Inflammatory macrophage treated with lipopolysaccharide for 1 hour (primary cell): ENCODE data around the gene EXOC7.

ENCODE experiments used
- DNase-seq, 2 donors: peaks; one replicate each; pipeline ENCODE4 v3.0.0-alpha.2; 2020 to 2022

Gene EXOC7

GRCh38 chr17:76119409-76120371 lies 16.1 kb upstream of the EXOC7 start:
- DNase-seq = no peak

- DNase-seq = no peak
Observed at GRCh38 chr17:76115138-76115754, 11.7 kb upstream of the EXOC7 start.

GRCh38 chr17:76111956-76112355 lies 8.4 kb upstream of the EXOC7 start:
- no peak for DNase-seq

GRCh38 chr17:76107509-76107908 lies 3.9 kb upstream of the EXOC7 start:
- DNase-seq = peak in 1 of 2 donors; percentile 22

GRCh38 chr17:76106703-76107102 lies 3.1 kb upstream of the EXOC7 start:
- no peak for DNase-seq

GRCh38 chr17:76104896-76105231 lies 1.3 kb upstream of the EXOC7 start:
- peak in 1 of 2 donors; percentile 0 for DNase-seq

GRCh38 chr17:76104140-76104895 lies 731 bp upstream of the EXOC7 start:
- peak in 1 of 2 donors; percentile 5 for DNase-seq

GRCh38 chr17:76102944-76103273 lies 678 bp downstream of the EXOC7 start:
- no peak for DNase-seq

- DNase-seq = no peak
Observed at GRCh38 chr17:76097716-76098295, 5.8 kb downstream of the EXOC7 start.

GRCh38 chr17:76095943-76096342 lies 7.6 kb downstream of the EXOC7 start:
- DNase-seq = no peak

GRCh38 chr17:76094046-76094445 lies 9.5 kb downstream of the EXOC7 start:
- DNase-seq = no peak

GRCh38 chr17:76092526-76093413 lies 10.8 kb downstream of the EXOC7 start:
- DNase-seq = no peak

GRCh38 chr17:76091526-76092286 lies 11.9 kb downstream of the EXOC7 start:
- no peak for DNase-seq

GRCh38 chr17:76090517-76091129 lies 13.0 kb downstream of the EXOC7 start:
- no peak for DNase-seq

- DNase-seq = no peak
Observed at GRCh38 chr17:76089680-76090516, 13.7 kb downstream of the EXOC7 start.

- no peak for DNase-seq
Observed at GRCh38 chr17:76088868-76089576, 14.6 kb downstream of the EXOC7 start.

- no peak for DNase-seq
Observed at GRCh38 chr17:76088041-76088867, 15.3 kb downstream of the EXOC7 start.

- DNase-seq = no peak
Observed at GRCh38 chr17:76087531-76087930, 16.1 kb downstream of the EXOC7 start.
